Suprapubic skin (tissue), 4 donors: ENCODE data around the gene RAB6B. TPM values are rescaled to one million over a fixed set of nuclear protein-coding genes. Genes with fewer than 3 reads are reported as not detected.
"Not testable (repeated sequence)": the region's sequence is repeated elsewhere in the genome, so short reads cannot be mapped to it uniquely, and the experiment has no call there.

Experiments
- DNase-seq, 2 donors: peaks; one replicate each; pipeline ENCODE4 v3.0.0-alpha.2; 2019; ENCODE audit warnings: low spot score in 2 of 2
- H3K27ac ChIP-seq: fragments of 200-600 bp; sonication (generic); one replicate; pipeline ENCODE4 v1.5.1; 2019
- H3K27me3 ChIP-seq: fragments of 200-600 bp; sonication (generic); one replicate; pipeline ENCODE4 v1.5.1; 2019
- H3K36me3 ChIP-seq: fragments of 200-600 bp; sonication (generic); one replicate; pipeline ENCODE4 v1.5.1; 2019
- H3K4me1 ChIP-seq: fragments of 200-600 bp; sonication (generic); one replicate; pipeline ENCODE4 v1.5.1; 2019
- H3K4me3 ChIP-seq: fragments of 200-600 bp; sonication (generic); one replicate; pipeline ENCODE4 v1.5.1; 2019; ENCODE audit warnings: mild to moderate bottlenecking
- H3K9me3 ChIP-seq: fragments of 200-600 bp; sonication (generic); one replicate; pipeline ENCODE4 v1.5.1; 2019
- EP300 ChIP-seq: sonication (generic); formaldehyde crosslinking; IDR thresholded peaks from one replicate; pipeline ENCODE4 v1.6.1; 2017; ENCODE audit warnings: antibody characterized with exemption
- POLR2A ChIP-seq, 2 donors: fragments of 450-650 bp; IDR thresholded peaks; one replicate each; pipeline ENCODE4 v1.6.1; 2017; ENCODE audit warnings: antibody characterized with exemption in 2 of 2, mild to moderate bottlenecking in 2 of 2, moderate library complexity in 2 of 2
- POLR2AphosphoS5 ChIP-seq, 3 donors: sonication (generic); formaldehyde crosslinking; IDR thresholded peaks; one replicate each; pipeline ENCODE4 v1.6.1; 2017; ENCODE audit warnings: antibody characterized with exemption in 3 of 3
- WGBS: methylation state at CpG from one replicate; pipeline ENCODE4 v1.1.5; 2018; 5-methylcytosine and 5-hydroxymethylcytosine counted together
- total RNA-seq, 4 donors: library from RNA; depleted of rRNA; stranded (reverse); fragments of >200 nt; gene quantifications; one replicate each; pipeline ENCODE4 v1.1.0, GENCODE V29; 2016
- TF ChIP-seq, protein P1 (sequence below), 2 donors: fragments of 200-600 bp in 1 of 2; fragments of 450-650 bp in 1 of 2; sonication (generic) in 1 of 2; IDR thresholded peaks; one replicate each; pipeline ENCODE4 v1.5.1; 2016 to 2019; ENCODE audit warnings: antibody characterized with exemption in 2 of 2, mild to moderate bottlenecking in 1 of 2, moderate library complexity in 1 of 2

Gene RAB6B
- total RNA-seq, 4 donors from 2014 or later: 0.34 to 1.3 (median 0.83) TPM

DNA sequence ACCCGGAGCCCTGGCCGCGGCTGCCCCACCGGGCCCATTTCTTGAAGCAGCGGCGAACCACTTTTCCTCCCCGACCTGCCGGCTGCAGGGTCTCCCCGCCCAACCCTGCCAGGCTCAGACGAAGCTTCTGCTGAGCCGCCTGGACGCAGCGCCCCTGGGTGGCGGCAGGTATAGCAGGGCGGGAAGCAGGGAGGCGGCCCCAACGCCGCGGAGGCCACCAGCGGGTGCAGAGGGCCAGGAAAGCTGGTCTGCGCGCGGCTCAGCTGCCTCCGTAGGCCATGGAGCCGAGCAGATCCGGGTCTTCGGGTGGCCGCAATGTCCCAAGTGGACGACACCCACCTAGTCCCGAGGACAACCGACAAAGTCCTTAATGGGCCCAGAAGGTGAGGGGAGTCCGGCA, 111.9 kb downstream of the RAB6B start:
- Histone ChIP-seq H3K9me3 (no peaks in the 10 kb centered on the region), H3K4me3 (no peak overlapping the region), H3K27ac (no peak overlapping the region), H3K36me3 (no peaks in the 10 kb centered on the region), H3K27me3 (no peaks in the 10 kb centered on the region), H3K4me1 (no peaks in the 10 kb centered on the region)
- DNase-seq: no peak
- TF ChIP-seq POLR2AphosphoS5 (IDR thresholded peaks at IDR 0.05) (no peak), EP300 (no peak), POLR2A (IDR thresholded peaks at IDR 0.05) (no peak)
- TF ChIP-seq, protein P1, sequence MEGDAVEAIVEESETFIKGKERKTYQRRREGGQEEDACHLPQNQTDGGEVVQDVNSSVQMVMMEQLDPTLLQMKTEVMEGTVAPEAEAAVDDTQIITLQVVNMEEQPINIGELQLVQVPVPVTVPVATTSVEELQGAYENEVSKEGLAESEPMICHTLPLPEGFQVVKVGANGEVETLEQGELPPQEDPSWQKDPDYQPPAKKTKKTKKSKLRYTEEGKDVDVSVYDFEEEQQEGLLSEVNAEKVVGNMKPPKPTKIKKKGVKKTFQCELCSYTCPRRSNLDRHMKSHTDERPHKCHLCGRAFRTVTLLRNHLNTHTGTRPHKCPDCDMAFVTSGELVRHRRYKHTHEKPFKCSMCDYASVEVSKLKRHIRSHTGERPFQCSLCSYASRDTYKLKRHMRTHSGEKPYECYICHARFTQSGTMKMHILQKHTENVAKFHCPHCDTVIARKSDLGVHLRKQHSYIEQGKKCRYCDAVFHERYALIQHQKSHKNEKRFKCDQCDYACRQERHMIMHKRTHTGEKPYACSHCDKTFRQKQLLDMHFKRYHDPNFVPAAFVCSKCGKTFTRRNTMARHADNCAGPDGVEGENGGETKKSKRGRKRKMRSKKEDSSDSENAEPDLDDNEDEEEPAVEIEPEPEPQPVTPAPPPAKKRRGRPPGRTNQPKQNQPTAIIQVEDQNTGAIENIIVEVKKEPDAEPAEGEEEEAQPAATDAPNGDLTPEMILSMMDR (IDR thresholded peaks at IDR 0.05): no peak
- 63% methylated on average over 17 of the region's 32 CpGs for WGBS

DNA sequence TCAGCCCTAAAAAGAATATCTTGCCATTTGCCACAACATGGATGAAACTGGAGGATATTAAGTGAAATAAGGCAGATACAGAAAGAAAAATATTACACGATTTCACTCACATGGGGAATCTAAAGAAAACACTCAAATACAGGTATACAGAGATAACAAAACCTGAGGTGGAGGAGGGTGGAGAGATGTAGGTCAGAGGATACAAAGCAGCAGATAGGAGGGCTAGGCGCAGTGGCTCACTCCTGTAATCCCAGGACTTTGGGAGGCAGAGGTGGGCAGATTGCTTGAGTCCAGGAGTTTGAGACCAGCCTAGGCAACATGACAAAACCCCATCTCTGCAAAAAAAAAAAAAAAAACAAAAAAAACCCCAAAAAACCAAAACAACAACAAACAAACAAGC, 113.2 kb downstream of the RAB6B start:
- 92% methylated on average over 2 of the region's 2 CpGs for WGBS
- Histone ChIP-seq H3K36me3 (no peaks in the 10 kb centered on the region), H3K4me1 (no peaks in the 10 kb centered on the region), H3K27me3 (no peaks in the 10 kb centered on the region), H3K4me3 (no peak overlapping the region), H3K9me3 (no peaks in the 10 kb centered on the region), H3K27ac (no peak overlapping the region)
- TF ChIP-seq POLR2AphosphoS5 (IDR thresholded peaks at IDR 0.05) (no peak), EP300 (no peak), POLR2A (IDR thresholded peaks at IDR 0.05) (no peak)
- TF ChIP-seq, protein P1 (IDR thresholded peaks at IDR 0.05): no peak
- no peak for DNase-seq

DNA sequence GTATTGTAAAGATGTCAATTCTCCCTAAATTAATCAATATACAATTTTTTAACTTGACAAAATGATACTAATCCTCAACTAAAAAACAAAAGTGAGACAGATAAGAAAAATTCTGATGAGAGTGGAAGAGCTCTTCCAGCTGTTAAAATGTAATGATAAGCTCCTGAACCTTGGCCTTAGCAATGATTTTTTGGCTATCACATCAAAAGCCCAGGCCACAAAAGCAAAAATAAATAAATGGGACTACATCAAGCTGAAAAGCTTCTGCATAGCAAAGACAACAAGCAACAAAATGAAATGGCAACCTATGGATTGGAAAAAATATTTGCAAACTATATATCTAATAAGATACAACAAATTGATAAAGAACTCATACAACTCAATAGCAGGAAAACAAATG, 114.1 kb downstream of the RAB6B start:
- no peak for TF ChIP-seq POLR2AphosphoS5 (IDR thresholded peaks at IDR 0.05)
- TF ChIP-seq POLR2A (IDR thresholded peaks at IDR 0.05): no peak
- TF ChIP-seq EP300: no peak
- TF ChIP-seq, protein P1 (IDR thresholded peaks at IDR 0.05): no peak
- H3K27me3 ChIP-seq: no peaks in the 10 kb centered on the region
- H3K27ac ChIP-seq: no peak overlapping the region
- H3K9me3 ChIP-seq: no peaks in the 10 kb centered on the region
- no peaks in the 10 kb centered on the region for H3K36me3 ChIP-seq
- no peaks in the 10 kb centered on the region for H3K4me1 ChIP-seq
- no peak overlapping the region for H3K4me3 ChIP-seq
- DNase-seq: no peak

DNA sequence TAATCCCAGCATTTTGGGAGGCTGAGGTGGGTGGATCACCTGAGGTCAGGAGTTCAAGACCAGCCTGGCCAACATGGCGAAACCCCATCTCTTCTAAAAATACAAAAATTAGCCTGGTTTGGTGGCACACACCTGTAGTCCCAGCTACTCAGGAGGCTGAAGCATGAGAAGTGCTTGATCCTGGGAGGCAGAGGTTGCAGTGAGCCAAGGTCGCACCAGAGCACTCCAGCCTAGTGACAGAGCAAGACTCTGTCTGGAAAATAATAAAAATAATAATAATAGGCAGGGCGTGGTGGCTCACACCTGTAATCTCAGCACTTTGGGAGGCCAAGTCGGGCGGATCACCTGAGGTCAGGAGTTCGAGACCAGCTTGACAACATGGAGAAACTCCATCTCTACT, 114.9 kb downstream of the RAB6B start:
- H3K36me3 ChIP-seq, H3K27me3 ChIP-seq, H3K9me3 ChIP-seq, H3K4me1 ChIP-seq, DNase-seq, H3K27ac ChIP-seq, H3K4me3 ChIP-seq: not testable (repeated sequence)
- 95% methylated on average over 6 of the region's 6 CpGs for WGBS

DNA sequence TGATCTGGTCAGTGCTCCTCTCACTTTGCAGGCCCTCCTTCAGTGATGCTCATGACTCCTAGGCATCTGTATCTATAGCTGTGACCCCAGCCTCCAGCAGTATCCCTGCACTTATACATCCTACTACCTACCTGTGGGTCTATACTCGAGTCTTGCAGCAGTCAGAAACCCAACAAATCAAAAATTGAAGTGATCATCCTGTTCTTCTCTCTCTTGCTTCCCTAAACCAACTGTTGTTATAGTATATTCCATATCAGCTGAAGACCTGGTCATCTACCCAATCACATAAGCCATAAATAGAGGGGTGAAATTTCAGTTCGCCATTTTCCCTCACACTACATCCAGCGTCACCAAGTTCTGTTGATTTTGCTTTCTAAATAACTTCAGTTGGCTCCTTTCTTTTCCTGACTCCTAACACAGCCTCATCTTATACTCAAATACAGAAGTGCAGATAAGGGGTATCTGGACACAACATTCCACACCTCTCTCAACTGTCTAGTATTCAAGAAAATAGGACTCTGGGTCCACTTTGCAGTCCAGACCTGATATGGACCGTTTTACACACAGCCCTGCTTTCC, 116.0 kb downstream of the RAB6B start:
- TF ChIP-seq EP300: no peak
- no peak for DNase-seq
- H3K27ac ChIP-seq: no peak overlapping the region
- WGBS: 72% methylated on average over 4 of the region's 4 CpGs
- no peaks in the 10 kb centered on the region for H3K36me3 ChIP-seq
- no peaks in the 10 kb centered on the region for H3K4me1 ChIP-seq
- H3K27me3 ChIP-seq: no peaks in the 10 kb centered on the region
- H3K4me3 ChIP-seq: no peak overlapping the region
- no peaks in the 10 kb centered on the region for H3K9me3 ChIP-seq

DNA sequence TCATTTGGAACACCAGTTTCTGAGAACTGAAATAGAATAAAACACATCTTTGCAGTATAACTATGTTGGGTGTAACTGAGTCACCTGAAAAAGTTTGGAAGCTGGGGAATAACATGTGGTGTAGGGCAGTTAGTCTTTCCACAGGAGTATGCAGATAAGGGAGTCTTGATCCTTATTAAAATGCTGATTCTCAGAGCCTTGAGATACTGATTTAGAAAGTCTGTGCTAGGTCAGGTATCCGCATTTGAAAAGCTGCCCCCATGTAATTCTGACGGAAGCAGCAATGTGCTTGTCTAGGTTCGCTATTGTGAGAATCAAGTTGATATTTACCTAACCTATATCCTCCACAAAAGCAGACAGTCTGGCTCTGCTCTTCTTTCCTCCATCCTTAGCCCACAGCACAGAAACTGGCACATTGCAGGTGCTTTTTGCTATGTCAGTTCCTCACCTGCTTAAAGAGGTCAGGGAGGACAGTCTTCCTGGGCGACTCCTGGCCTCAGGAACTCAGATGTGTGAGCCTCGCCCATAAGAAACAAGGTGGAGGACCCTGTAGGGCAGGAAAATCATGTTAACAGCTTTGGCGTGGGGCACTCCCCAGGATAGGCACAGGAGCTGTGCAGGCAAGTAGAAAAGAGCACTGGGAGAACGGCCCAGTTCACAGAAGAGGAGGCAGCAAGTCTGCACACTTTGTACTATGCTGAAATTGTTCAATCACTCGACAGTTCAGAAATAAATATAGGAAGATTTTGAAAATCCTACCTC, 117.7 kb downstream of the RAB6B start:
- 48% methylated on average over 8 of the region's 8 CpGs for WGBS
- Histone ChIP-seq H3K27me3 (no peaks in the 10 kb centered on the region), H3K36me3 (no peaks in the 10 kb centered on the region), H3K4me1 (no peaks in the 10 kb centered on the region), H3K4me3 (no peak overlapping the region), H3K27ac (no peak overlapping the region), H3K9me3 (no peaks in the 10 kb centered on the region)
- TF ChIP-seq EP300 (no peak), POLR2AphosphoS5 (IDR thresholded peaks at IDR 0.05) (no peak), POLR2A (IDR thresholded peaks at IDR 0.05) (no peak)
- TF ChIP-seq, protein P1 (IDR thresholded peaks at IDR 0.05): no peak
- no peak for DNase-seq
